ENCODE data around the gene VTN. TPM values are rescaled to one million over a fixed set of nuclear protein-coding genes. Genes with fewer than 3 reads are reported as not detected.

VTN gene
- total RNA-seq, 5 donors from 2014 or later (not counting 1 experiment from before 2014, with no cell fraction given) = 0.50 to 1.9 (median 1.2) TPM

DNA sequence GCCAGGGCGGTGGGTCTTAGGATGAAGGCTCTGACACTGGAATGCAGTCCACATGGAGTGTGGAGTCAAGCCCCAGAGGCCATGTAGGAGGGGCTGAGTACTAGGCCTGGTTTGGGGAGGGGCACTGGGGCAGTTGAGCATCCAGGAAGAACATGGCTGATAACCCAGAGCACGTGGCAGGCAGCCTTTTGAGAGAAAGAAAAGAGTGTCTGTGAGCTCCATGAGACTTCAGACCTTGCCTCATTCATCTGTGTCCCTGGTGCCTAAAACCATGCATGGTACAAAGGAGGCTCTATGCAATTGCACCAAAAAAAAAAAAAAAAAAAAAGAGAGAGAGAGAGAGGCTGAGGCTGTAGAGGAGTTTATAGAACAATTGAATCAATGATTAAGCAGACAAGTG lies 21.3 kb upstream of the VTN start:
- no peak overlapping the region for H3K27ac ChIP-seq (ENCODE audit: low read length)
- H3K27me3 Mint-ChIP-seq = no peaks in the 10 kb centered on the region
- H3K4me1 Mint-ChIP-seq = peaks cover 0 to 12% (median 2%) of the 10 kb centered on the region in 3 donors
- no peaks in the 10 kb centered on the region for H3K27me3 ChIP-seq (replicated peaks in 1 of 2; ENCODE audit: control insufficient read depth in 2 of 2, extremely low read depth in 1 of 2, insufficient read depth in 2 of 2, low read length in 1 of 2)
- CTCF ChIA-PET = interaction anchor here in 1 of 2 donors (0.7 kb wide), 2 partner anchors 13 to 225 kb away, joined by 3 read pairs; no protein-coding TSS in a partner anchor
- ATAC-seq (replicated peaks in 1 of 4) (no peak), DNase-seq (no peak)
- no peaks in the 10 kb centered on the region for H3K9me3 Mint-ChIP-seq
- H3K27ac Mint-ChIP-seq = no peak overlapping the region
- H3K9me3 ChIP-seq = no peaks in the 10 kb centered on the region
- no peak overlapping the region for H3K4me3 Mint-ChIP-seq
- H3K36me3 ChIP-seq (ENCODE audit: control insufficient read depth in 2 of 2, extremely low read depth in 1 of 2, insufficient read depth in 1 of 2, low read length in 1 of 2) = peaks cover 8 to 65% of the 10 kb centered on the region in 2 donors
- no peaks in the 10 kb centered on the region for H3K4me1 ChIP-seq (ENCODE audit: control insufficient read depth in 1 of 2, extremely low read depth in 1 of 2, insufficient read depth in 2 of 2, low read length in 2 of 2)
- H3K4me3 ChIP-seq (ENCODE audit: control insufficient read depth in 1 of 2, extremely low read depth in 1 of 2, low read length in 1 of 2) = no peak overlapping the region
- POLR2A ChIA-PET = no interaction called here
- H3K36me3 Mint-ChIP-seq = peaks cover 39% of the 10 kb centered on the region
- 75% methylated on average over 2 of the region's 2 CpGs for WGBS (ENCODE audit: insufficient coverage)

DNA sequence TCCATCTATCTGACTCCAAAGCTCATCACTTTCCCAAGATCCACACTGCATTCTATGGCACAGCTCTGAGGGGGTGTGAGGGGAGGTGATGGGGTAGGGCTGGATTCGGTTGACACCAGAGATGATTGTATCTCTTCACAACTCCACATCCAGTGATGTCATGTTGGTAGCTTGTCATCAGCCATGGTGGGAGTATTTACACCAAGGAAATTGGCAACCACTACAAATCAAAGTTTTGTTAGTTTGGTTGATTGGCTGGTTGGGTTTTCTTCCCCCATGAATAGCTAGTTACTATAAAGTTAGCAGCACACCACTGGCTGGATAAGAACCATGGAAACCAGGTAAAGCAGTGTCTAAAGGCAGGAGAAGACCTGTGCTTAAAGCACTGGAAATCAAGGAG lies 20.9 kb upstream of the VTN start:
- Mint-ChIP-seq H3K27me3 (no peaks in the 10 kb centered on the region), H3K27ac (no peak overlapping the region), H3K4me1 (peaks cover 2 to 13% (median 5%) of the 10 kb centered on the region in 3 donors), H3K9me3 (no peaks in the 10 kb centered on the region), H3K4me3 (no peak overlapping the region), H3K36me3 (peaks cover 39% of the 10 kb centered on the region)
- ChIA-PET CTCF (no interaction called here), POLR2A (no interaction called here)
- Histone ChIP-seq H3K9me3 (no peaks in the 10 kb centered on the region), H3K27me3 (replicated peaks in 1 of 2; ENCODE audit: control insufficient read depth in 2 of 2, extremely low read depth in 1 of 2, insufficient read depth in 2 of 2, low read length in 1 of 2) (no peaks in the 10 kb centered on the region), H3K27ac (ENCODE audit: low read length) (no peak overlapping the region), H3K4me1 (ENCODE audit: control insufficient read depth in 1 of 2, extremely low read depth in 1 of 2, insufficient read depth in 2 of 2, low read length in 2 of 2) (peaks cover 0 to under 1% of the 10 kb centered on the region in 2 experiments), H3K36me3 (ENCODE audit: control insufficient read depth in 2 of 2, extremely low read depth in 1 of 2, insufficient read depth in 1 of 2, low read length in 1 of 2) (peaks cover 8 to 61% of the 10 kb centered on the region in 2 donors), H3K4me3 (ENCODE audit: control insufficient read depth in 1 of 2, extremely low read depth in 1 of 2, low read length in 1 of 2) (no peak overlapping the region)
- DNase-seq (no peak), ATAC-seq (replicated peaks in 1 of 4) (no peak)
- WGBS (ENCODE audit: insufficient coverage) = no CpG with 5 or more reads among the region's 1 CpG

DNA sequence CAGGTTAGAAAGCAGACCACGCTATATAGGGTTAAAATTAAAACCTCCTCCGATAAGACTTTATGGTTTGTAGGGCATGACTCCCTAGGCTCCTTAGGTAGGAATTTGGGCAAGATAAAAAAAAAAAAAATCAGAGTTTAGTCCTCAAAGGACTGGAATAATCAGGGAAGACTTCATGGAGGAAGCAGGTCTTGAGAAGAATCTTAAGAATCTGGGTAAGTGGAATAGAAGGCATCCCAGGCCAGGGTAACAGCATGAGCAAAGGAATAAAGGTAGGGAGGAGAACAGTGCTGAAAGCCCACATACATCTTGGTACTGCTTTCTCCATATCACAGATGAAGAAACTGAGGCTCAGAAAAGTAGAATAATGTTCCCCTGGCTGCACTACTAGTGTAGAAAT lies 20.5 kb upstream of the VTN start:
- Histone ChIP-seq H3K4me1 (ENCODE audit: control insufficient read depth in 1 of 2, extremely low read depth in 1 of 2, insufficient read depth in 2 of 2, low read length in 2 of 2) (peaks cover 0 to 4% of the 10 kb centered on the region in 2 experiments), H3K27me3 (replicated peaks in 1 of 2; ENCODE audit: control insufficient read depth in 2 of 2, extremely low read depth in 1 of 2, insufficient read depth in 2 of 2, low read length in 1 of 2) (no peaks in the 10 kb centered on the region), H3K9me3 (no peaks in the 10 kb centered on the region), H3K36me3 (ENCODE audit: control insufficient read depth in 2 of 2, extremely low read depth in 1 of 2, insufficient read depth in 1 of 2, low read length in 1 of 2) (peaks cover 8 to 57% of the 10 kb centered on the region in 2 donors), H3K27ac (ENCODE audit: low read length) (no peak overlapping the region), H3K4me3 (ENCODE audit: control insufficient read depth in 1 of 2, extremely low read depth in 1 of 2, low read length in 1 of 2) (no peak overlapping the region)
- Mint-ChIP-seq H3K27me3 (no peaks in the 10 kb centered on the region), H3K4me3 (no peak overlapping the region), H3K27ac (no peak overlapping the region), H3K9me3 (no peaks in the 10 kb centered on the region), H3K36me3 (peaks cover 39% of the 10 kb centered on the region), H3K4me1 (peaks cover 4 to 17% (median 9%) of the 10 kb centered on the region in 3 donors)
- ChIA-PET CTCF (no interaction called here), POLR2A (no interaction called here)
- ATAC-seq (replicated peaks in 1 of 4) = no peak
- DNase-seq = no peak
- WGBS (ENCODE audit: insufficient coverage) = no CpG with 5 or more reads among the region's 2 CpGs

DNA sequence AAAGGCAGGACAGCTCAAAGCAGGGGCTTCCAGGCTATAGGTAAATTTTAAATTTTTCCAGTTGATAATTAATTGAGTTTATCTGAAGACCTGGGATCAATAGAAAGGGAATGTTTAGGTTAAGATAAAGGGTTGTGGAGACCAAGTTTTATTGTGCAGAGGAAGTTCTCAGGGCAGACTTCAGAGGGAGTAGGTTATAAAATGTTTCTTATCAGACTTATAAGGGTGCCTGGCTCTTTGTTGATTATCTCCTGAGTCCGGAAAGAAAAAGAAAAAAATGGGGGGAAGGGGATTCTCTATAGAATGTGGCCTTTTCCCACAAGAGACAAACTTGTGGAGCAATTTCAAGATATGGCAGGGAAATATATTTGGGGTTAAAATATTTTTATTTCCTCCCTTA lies 20.0 kb upstream of the VTN start:
- no peaks in the 10 kb centered on the region for H3K27me3 Mint-ChIP-seq
- ATAC-seq (replicated peaks in 1 of 4) = no peak
- H3K4me3 Mint-ChIP-seq = no peak overlapping the region
- Histone ChIP-seq H3K27me3 (replicated peaks in 1 of 2; ENCODE audit: control insufficient read depth in 2 of 2, extremely low read depth in 1 of 2, insufficient read depth in 2 of 2, low read length in 1 of 2) (no peaks in the 10 kb centered on the region), H3K4me1 (ENCODE audit: control insufficient read depth in 1 of 2, extremely low read depth in 1 of 2, insufficient read depth in 2 of 2, low read length in 2 of 2) (peaks cover 0 to 8% of the 10 kb centered on the region in 2 experiments), H3K36me3 (ENCODE audit: control insufficient read depth in 2 of 2, extremely low read depth in 1 of 2, insufficient read depth in 1 of 2, low read length in 1 of 2) (peaks cover 8 to 53% of the 10 kb centered on the region in 2 donors), H3K27ac (ENCODE audit: low read length) (no peak overlapping the region), H3K9me3 (no peaks in the 10 kb centered on the region), H3K4me3 (ENCODE audit: control insufficient read depth in 1 of 2, extremely low read depth in 1 of 2, low read length in 1 of 2) (no peak overlapping the region)
- peaks cover 8 to 21% (median 13%) of the 10 kb centered on the region in 3 donors for H3K4me1 Mint-ChIP-seq
- POLR2A ChIA-PET = no interaction called here
- H3K9me3 Mint-ChIP-seq = no peaks in the 10 kb centered on the region
- H3K36me3 Mint-ChIP-seq = peaks cover 39% of the 10 kb centered on the region
- CTCF ChIA-PET = no interaction called here
- no peak for DNase-seq
- H3K27ac Mint-ChIP-seq = no peak overlapping the region
- WGBS (ENCODE audit: insufficient coverage) = no CpG with 5 or more reads among the region's 1 CpG

DNA sequence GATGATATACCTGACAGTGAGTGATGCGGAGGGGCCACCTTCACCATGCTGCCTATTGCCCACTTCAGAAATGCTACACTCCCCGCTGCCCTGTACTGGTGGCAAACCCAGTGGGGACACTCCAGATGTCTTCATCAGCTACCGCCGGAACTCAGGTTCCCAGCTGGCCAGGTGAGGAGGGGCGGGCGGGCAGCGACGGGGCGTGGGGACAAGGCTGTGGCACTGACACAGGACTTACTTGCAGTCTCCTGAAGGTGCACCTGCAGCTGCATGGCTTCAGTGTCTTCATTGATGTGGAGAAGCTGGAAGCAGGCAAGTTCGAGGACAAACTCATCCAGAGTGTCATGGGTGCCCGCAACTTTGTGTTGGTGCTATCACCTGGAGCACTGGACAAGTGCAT lies 18.0 kb upstream of the VTN start:
- H3K4me1 Mint-ChIP-seq = peaks cover 15 to 36% (median 26%) of the 10 kb centered on the region in 3 donors
- ChIA-PET POLR2A (interaction anchor here in 1 of 2 donors (1.3 kb wide), 1 partner anchor 21 kb away, joined by 3 read pairs; no protein-coding TSS in a partner anchor), CTCF (no interaction called here)
- Histone ChIP-seq H3K27me3 (replicated peaks in 1 of 2; ENCODE audit: control insufficient read depth in 2 of 2, extremely low read depth in 1 of 2, insufficient read depth in 2 of 2, low read length in 1 of 2) (peaks cover 3 to 4% of the 10 kb centered on the region in 2 experiments), H3K4me1 (ENCODE audit: control insufficient read depth in 1 of 2, extremely low read depth in 1 of 2, insufficient read depth in 2 of 2, low read length in 2 of 2) (peaks cover 2 to 23% of the 10 kb centered on the region in 2 experiments), H3K9me3 (no peaks in the 10 kb centered on the region), H3K36me3 (ENCODE audit: control insufficient read depth in 2 of 2, extremely low read depth in 1 of 2, insufficient read depth in 1 of 2, low read length in 1 of 2) (peaks cover 8 to 39% of the 10 kb centered on the region in 2 donors), H3K4me3 (ENCODE audit: control insufficient read depth in 1 of 2, extremely low read depth in 1 of 2, low read length in 1 of 2) (no peak overlapping the region), H3K27ac (ENCODE audit: low read length) (no peak overlapping the region)
- H3K27me3 Mint-ChIP-seq = no peaks in the 10 kb centered on the region
- H3K9me3 Mint-ChIP-seq = no peaks in the 10 kb centered on the region
- H3K4me3 Mint-ChIP-seq = no peak overlapping the region
- no peak for ATAC-seq (replicated peaks in 1 of 4)
- DNase-seq = no peak
- H3K27ac Mint-ChIP-seq = no peak overlapping the region
- WGBS (ENCODE audit: insufficient coverage) = over 99% methylated on average over 11 of the region's 11 CpGs
- H3K36me3 Mint-ChIP-seq = peaks cover 27% of the 10 kb centered on the region

DNA sequence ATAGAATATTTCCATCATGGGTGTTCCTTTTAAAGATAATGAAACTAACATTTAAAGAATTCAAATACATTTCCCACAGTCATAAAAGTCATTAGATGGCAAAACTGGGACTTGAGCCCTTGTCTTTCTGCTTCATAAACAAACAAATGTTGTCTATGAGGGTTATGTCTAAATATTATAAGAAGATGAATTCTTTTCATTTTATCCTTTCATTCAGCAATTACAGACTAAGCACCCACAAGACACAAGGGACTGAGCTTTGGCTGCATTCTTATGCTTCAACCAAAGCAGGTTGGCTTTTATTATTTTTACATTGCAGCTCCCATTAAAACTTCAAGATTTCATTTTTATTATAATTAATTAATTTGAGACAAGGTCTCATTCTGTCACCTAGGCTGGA lies 16.3 kb upstream of the VTN start:
- peaks cover 25 to 44% (median 35%) of the 10 kb centered on the region in 3 donors for H3K4me1 Mint-ChIP-seq
- peaks cover 29% of the 10 kb centered on the region for H3K36me3 Mint-ChIP-seq
- CTCF ChIA-PET = no interaction called here
- POLR2A ChIA-PET = no interaction called here
- H3K4me1 ChIP-seq (ENCODE audit: control insufficient read depth in 1 of 2, extremely low read depth in 1 of 2, insufficient read depth in 2 of 2, low read length in 2 of 2) = peaks cover 2 to 28% of the 10 kb centered on the region in 2 experiments
- peaks cover 8 to 26% of the 10 kb centered on the region in 2 donors for H3K36me3 ChIP-seq (ENCODE audit: control insufficient read depth in 2 of 2, extremely low read depth in 1 of 2, insufficient read depth in 1 of 2, low read length in 1 of 2)
- ATAC-seq (replicated peaks in 1 of 4) = no peak
- no peaks in the 10 kb centered on the region for H3K9me3 ChIP-seq
- no peak overlapping the region for H3K4me3 Mint-ChIP-seq
- peaks cover 4 to 6% of the 10 kb centered on the region in 2 donors for H3K27me3 Mint-ChIP-seq
- H3K9me3 Mint-ChIP-seq = no peaks in the 10 kb centered on the region
- no peak overlapping the region for H3K27ac ChIP-seq (ENCODE audit: low read length)
- no peak for DNase-seq
- H3K27ac Mint-ChIP-seq = peak overlapping the region in 1 of 2 donors; percentile 49
- H3K27me3 ChIP-seq (replicated peaks in 1 of 2; ENCODE audit: control insufficient read depth in 2 of 2, extremely low read depth in 1 of 2, insufficient read depth in 2 of 2, low read length in 1 of 2) = peaks cover 4 to 8% of the 10 kb centered on the region in 2 experiments
- no peak overlapping the region for H3K4me3 ChIP-seq (ENCODE audit: control insufficient read depth in 1 of 2, extremely low read depth in 1 of 2, low read length in 1 of 2)

DNA sequence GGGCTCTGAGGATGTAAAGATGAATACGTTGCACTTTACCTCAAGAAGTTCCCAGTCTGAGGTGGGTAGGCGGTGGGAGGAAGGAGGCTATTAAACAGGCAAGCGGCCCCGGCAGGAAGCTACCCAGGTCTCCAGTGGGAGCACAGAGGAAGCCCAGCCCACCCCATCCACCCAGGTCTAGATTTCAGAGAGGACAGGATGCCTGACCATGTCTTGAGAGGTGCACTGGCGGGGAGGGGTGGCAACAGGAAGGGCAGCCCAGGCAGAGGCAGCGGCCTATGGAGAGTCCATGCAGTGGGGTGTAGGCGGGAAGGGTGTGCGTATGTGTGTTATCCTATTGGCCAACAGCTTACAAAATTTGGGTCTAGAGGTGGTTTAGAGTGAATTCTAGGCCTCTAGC lies 15.3 kb upstream of the VTN start:
- Mint-ChIP-seq H3K4me1 (peaks cover 27 to 47% (median 42%) of the 10 kb centered on the region in 3 donors), H3K4me3 (peak overlapping the region; percentile 88 to 91 (median 89)), H3K27me3 (peaks cover 4 to 6% of the 10 kb centered on the region in 2 donors), H3K9me3 (no peaks in the 10 kb centered on the region), H3K36me3 (peaks cover 20% of the 10 kb centered on the region), H3K27ac (peak overlapping the region; percentile 23 to 49)
- WGBS (ENCODE audit: insufficient coverage) = 67% methylated on average over 1 of the region's 8 CpGs
- DNase-seq (peak in 1 of 35 experiments; percentile 15), ATAC-seq (replicated peaks in 1 of 4) (peak; percentile 4 to 25 (median 18))
- Histone ChIP-seq H3K4me1 (ENCODE audit: control insufficient read depth in 1 of 2, extremely low read depth in 1 of 2, insufficient read depth in 2 of 2, low read length in 2 of 2) (peaks cover 2 to 29% of the 10 kb centered on the region in 2 experiments), H3K4me3 (ENCODE audit: control insufficient read depth in 1 of 2, extremely low read depth in 1 of 2, low read length in 1 of 2) (peak overlapping the region in 1 of 2 donors; percentile 87), H3K27ac (ENCODE audit: low read length) (no peak overlapping the region), H3K27me3 (replicated peaks in 1 of 2; ENCODE audit: control insufficient read depth in 2 of 2, extremely low read depth in 1 of 2, insufficient read depth in 2 of 2, low read length in 1 of 2) (peaks cover 8 to 10% of the 10 kb centered on the region in 2 experiments), H3K36me3 (ENCODE audit: control insufficient read depth in 2 of 2, extremely low read depth in 1 of 2, insufficient read depth in 1 of 2, low read length in 1 of 2) (peaks cover 4 to 16% of the 10 kb centered on the region in 2 donors), H3K9me3 (no peaks in the 10 kb centered on the region)
- ChIA-PET CTCF (no interaction called here), POLR2A (no interaction called here)
